ENCODE measurements around the gene GINS3.

DNA sequence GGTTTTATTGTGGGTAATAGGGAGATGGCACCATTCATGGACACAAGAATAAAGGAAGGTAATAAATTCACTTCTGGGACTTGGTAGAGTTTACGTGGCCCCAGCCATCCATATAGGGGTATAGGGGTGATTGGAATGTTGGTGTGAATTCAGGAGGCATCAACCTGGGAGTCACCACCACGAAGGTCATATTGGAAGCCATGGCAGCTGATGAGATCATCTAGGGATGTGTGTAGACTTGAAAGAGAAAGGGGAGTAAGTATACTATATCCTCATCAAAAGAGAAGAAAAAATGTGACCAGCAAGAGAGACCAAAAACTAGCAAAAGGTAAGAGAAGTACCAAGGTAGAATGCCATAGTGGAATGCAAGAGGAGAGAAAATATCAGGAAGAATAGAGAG is 26.6 kb upstream of the GINS3 start:
- TF ChIP-seq POLR2AphosphoS5 (IDR thresholded peaks at IDR 0.05; ENCODE audit: low read depth, low read length) (no peak), POLR2A (IDR thresholded peaks at IDR 0.05; ENCODE audit: low read depth, low read length) (no peak), TAF1 (IDR thresholded peaks at IDR 0.05; ENCODE audit: low read depth, low read length) (no peak), SPI1 (IDR thresholded peaks at IDR 0.05; ENCODE audit: low read depth, low read length) (no peak), PAX5 (IDR thresholded peaks at IDR 0.05; ENCODE audit: insufficient read depth, low read length, severe bottlenecking) (no peak), POU2F2 (IDR thresholded peaks at IDR 0.05; ENCODE audit: low read depth, low read length) (no peak)

Data from GM12891 (cell line).